H1 (cell line): ENCODE results near the gene B3GAT1. TPM values are rescaled to one million over a fixed set of nuclear protein-coding genes. Genes with fewer than 3 reads are reported as not detected.

ENCODE experiments used
- CTCF ChIA-PET: fragments of 300-600 bp; sonication (Branson Sonifier 250); formaldehyde crosslinking; loops from one replicate; lab custom pipeline; 2021; ENCODE audit not compliant: partially characterized antibody; lab: Charles Lee
- POLR2A ChIA-PET: fragments of 300-600 bp; sonication (Branson Sonifier 250); formaldehyde crosslinking; loops from one replicate; lab custom pipeline; 2021; ENCODE audit warnings: inconsistent platforms; ENCODE audit not compliant: partially characterized antibody; lab: Charles Lee
- DNase-seq, 2 experiments: peaks; one replicate each; pipeline versions ENCODE4 v3.0.0 to v3.0.0-alpha.2; 2010 to 2022; ENCODE audit warnings: low spot score in 2 of 2, low read depth in 1 of 2, mixed read lengths in 1 of 2
- FAIRE-seq: peaks from 2 replicates; lab custom pipeline; 2011; peaks lifted over from hg19 to GRCh38; lab: Jason Lieb, UNC
- H2AFZ ChIP-seq: 2 replicates; pipeline ENCODE4 v1.8.1; 2012; ENCODE audit warnings: low read length, inconsistent platforms
- H2AK5ac ChIP-seq: 2 replicates; pipeline ENCODE4 v1.6.1; 2013; ENCODE audit warnings: low read depth, low read length
- H2BK120ac ChIP-seq: replicated peaks from 2 replicates; pipeline ENCODE3; 2013; ENCODE audit warnings: low read depth, low read length, inconsistent platforms
- H2BK12ac ChIP-seq: 2 replicates; pipeline ENCODE4 v1.6.1; 2013; ENCODE audit warnings: low read depth, low read length
- H2BK15ac ChIP-seq: 2 replicates; pipeline ENCODE4 v1.6.1; 2013; ENCODE audit warnings: low read length
- H2BK20ac ChIP-seq: 2 replicates; pipeline ENCODE4 v1.6.1; 2013; ENCODE audit warnings: low read length
- H2BK5ac ChIP-seq: 2 replicates; pipeline ENCODE4 v1.6.1; 2013; ENCODE audit warnings: low read depth, low read length
- H3K14ac ChIP-seq: 2 replicates; pipeline ENCODE4 v1.6.1; 2013; ENCODE audit warnings: inconsistent platforms; ENCODE audit not compliant: insufficient read length
- H3K18ac ChIP-seq: 2 replicates; pipeline ENCODE4 v1.6.1; 2013; ENCODE audit warnings: low read length; ENCODE audit errors: extremely low read depth
- H3K23ac ChIP-seq: 2 replicates; pipeline ENCODE4 v1.6.1; 2013; ENCODE audit warnings: inconsistent platforms; ENCODE audit not compliant: insufficient read length
- H3K23me2 ChIP-seq: 2 replicates; pipeline ENCODE4 v1.6.1; 2013; ENCODE audit warnings: low read depth, low read length
- H3K27ac ChIP-seq: 2 replicates; pipeline ENCODE4 v1.6.1; 2011; ENCODE audit warnings: low read depth, low read length, inconsistent platforms
- H3K27me3 ChIP-seq, 4 experiments: replicated peaks in 1 of 4; 1 replicate in 1 of 4; 2 replicates in 3 of 4; pipeline versions ENCODE4 v1.6.1 to v1.8.1; 2011 to 2013; ENCODE audit warnings: low read length in 3 of 4, mild to moderate bottlenecking in 3 of 4, inconsistent platforms in 2 of 4, mixed read lengths in 2 of 4, moderate library complexity in 1 of 4; ENCODE audit not compliant: control insufficient read depth in 3 of 4, insufficient read depth in 3 of 4; ENCODE audit errors: extremely low read depth in 1 of 4
- H3K36me3 ChIP-seq, 4 experiments: 2 replicates each; pipeline versions ENCODE4 v1.6.1 to v1.8.1; 2011 to 2013; ENCODE audit warnings: mild to moderate bottlenecking in 4 of 4, low read length in 3 of 4, moderate library complexity in 2 of 4, control low read depth in 1 of 4, inconsistent platforms in 1 of 4; ENCODE audit not compliant: insufficient read depth in 4 of 4, control insufficient read depth in 2 of 4
- H3K4ac ChIP-seq: replicated peaks from 2 replicates; pipeline ENCODE3; 2013; ENCODE audit warnings: low read length, low read depth, mixed read lengths, inconsistent platforms; ENCODE audit not compliant: insufficient read length
- H3K4me1 ChIP-seq, 4 experiments: replicated peaks in 1 of 4; 1 replicate in 1 of 4; 2 replicates in 3 of 4; pipeline versions ENCODE4 v1.6.1 to v1.8.1; 2011 to 2013; ENCODE audit warnings: low read length in 3 of 4, inconsistent platforms in 2 of 4, mixed read lengths in 1 of 4; ENCODE audit not compliant: insufficient read depth in 4 of 4, control insufficient read depth in 3 of 4
- H3K4me2 ChIP-seq, 2 experiments: 2 replicates each; pipeline versions ENCODE4 v1.6.1 to v1.8.1; 2011 to 2013; ENCODE audit warnings: low read depth in 2 of 2, low read length in 2 of 2, control low read depth in 1 of 2, inconsistent platforms in 1 of 2, mild to moderate bottlenecking in 1 of 2; ENCODE audit not compliant: insufficient read depth in 1 of 2
- H3K4me3 ChIP-seq, 4 experiments: fragments of 200-600, 300-600 bp in 1 of 4; sonication (generic), shearing (Covaris generic), sonication (Bioruptor Twin) in 1 of 4; 2 replicates each; pipeline versions ENCODE4 v1.5.1 to v1.8.1; 2011 to 2016; ENCODE audit warnings: low read length in 4 of 4, low read depth in 3 of 4, control low read depth in 2 of 4, inconsistent platforms in 2 of 4, mild to moderate bottlenecking in 2 of 4, mixed read lengths in 1 of 4, moderate library complexity in 1 of 4; ENCODE audit not compliant: insufficient read depth in 2 of 4; ENCODE audit errors: extremely low read depth in 1 of 4
- H3K56ac ChIP-seq: replicated peaks from 2 replicates; pipeline ENCODE3; 2013; ENCODE audit warnings: low read depth, mild to moderate bottlenecking, mixed read lengths, low read length, inconsistent platforms; ENCODE audit not compliant: insufficient read length
- H3K79me1 ChIP-seq: 2 replicates; pipeline ENCODE4 v1.6.1; 2013; ENCODE audit warnings: low read depth, low read length, control low read depth
- H3K79me2 ChIP-seq, 2 experiments: 2 replicates each; pipeline versions ENCODE4 v1.6.1 to v1.8.1; 2012 to 2013; ENCODE audit warnings: low read length in 2 of 2, mild to moderate bottlenecking in 2 of 2, inconsistent platforms in 1 of 2; ENCODE audit not compliant: insufficient read depth in 2 of 2, control insufficient read depth in 1 of 2
- H3K9ac ChIP-seq, 4 experiments: replicated peaks in 1 of 4; 1 replicate in 1 of 4; 2 replicates in 3 of 4; pipeline versions ENCODE4 v1.6.1 to v1.8.1; 2011 to 2013; ENCODE audit warnings: low read depth in 3 of 4, low read length in 3 of 4, control low read depth in 2 of 4, mild to moderate bottlenecking in 2 of 4, moderate library complexity in 2 of 4, inconsistent platforms in 1 of 4; ENCODE audit errors: extremely low read depth in 1 of 4
- H3K9me3 ChIP-seq, 2 experiments: 2 replicates each; pipeline versions ENCODE4 v1.6.1 to v1.8.1; 2012 to 2013; ENCODE audit warnings: mild to moderate bottlenecking in 2 of 2, moderate library complexity in 2 of 2, control low read depth in 1 of 2, inconsistent platforms in 1 of 2, low read depth in 1 of 2, low read length in 1 of 2, mixed read lengths in 1 of 2; ENCODE audit not compliant: insufficient read depth in 2 of 2
- H4K20me1 ChIP-seq, 2 experiments: replicated peaks in 1 of 2; 2 replicates each; pipeline versions ENCODE3 to v1.8.1; 2011 to 2013; ENCODE audit warnings: inconsistent platforms in 2 of 2, low read length in 2 of 2, mild to moderate bottlenecking in 1 of 2; ENCODE audit not compliant: insufficient read depth in 2 of 2, control insufficient read depth in 1 of 2
- H4K5ac ChIP-seq: 2 replicates; pipeline ENCODE4 v1.6.1; 2013; ENCODE audit warnings: low read length, low read depth, mixed read lengths, inconsistent platforms; ENCODE audit not compliant: insufficient read length
- H4K8ac ChIP-seq: 2 replicates; pipeline ENCODE4 v1.8.0; 2013; ENCODE audit warnings: mild to moderate bottlenecking, moderate library complexity, low read length, inconsistent platforms; ENCODE audit not compliant: insufficient read depth; ENCODE audit errors: extremely low read depth
- H4K91ac ChIP-seq: replicated peaks from 2 replicates; pipeline ENCODE3; 2013; ENCODE audit warnings: low read length, mixed read lengths, inconsistent platforms; ENCODE audit not compliant: insufficient read length
- BACH1 ChIP-seq: IDR thresholded peaks from 2 replicates; pipeline ENCODE4 v1.6.1; 2012; ENCODE audit warnings: low read length, improper control_type of control experiment
- BCL11A ChIP-seq, 2 experiments: IDR thresholded peaks; one replicate each; pipeline ENCODE4 v1.6.1; 2011; ENCODE audit warnings: low read depth in 2 of 2, low read length in 2 of 2, mild to moderate bottlenecking in 2 of 2
- CBX8 ChIP-seq: fragments of 300-800, 300-1000 bp; sonication (generic); IDR thresholded peaks from 2 replicates; pipeline ENCODE4 v1.7.1; 2016; ENCODE audit warnings: low read depth, low read length, borderline replicate concordance
- CREB1 ChIP-seq: IDR thresholded peaks from 2 replicates; pipeline ENCODE4 v1.6.1; 2012; ENCODE audit warnings: inconsistent platforms
- GTF2F1 ChIP-seq: IDR thresholded peaks from 2 replicates; pipeline ENCODE4 v1.6.1; 2012; ENCODE audit warnings: low read depth, low read length, improper control_type of control experiment, borderline replicate concordance
- JUND ChIP-seq: IDR thresholded peaks from 2 replicates; pipeline ENCODE4 v1.6.1; 2011; ENCODE audit warnings: mild to moderate bottlenecking, improper control_type of control experiment, low read length
- NRF1 ChIP-seq: IDR thresholded peaks from 2 replicates; pipeline ENCODE4 v1.6.1; 2011; ENCODE audit warnings: mild to moderate bottlenecking, low read depth, low read length, improper control_type of control experiment
- RNF2 ChIP-seq: fragments of 200-900, 300-1000 bp; sonication (generic); IDR thresholded peaks from 2 replicates; pipeline ENCODE4 v1.7.1; 2016; ENCODE audit warnings: borderline replicate concordance, low read depth, mild to moderate bottlenecking, antibody characterized with exemption, low read length; ENCODE audit not compliant: poor library complexity, severe bottlenecking; ENCODE audit errors: missing control alignments
- SAP30 ChIP-seq: fragments of 300-600 bp; sonication (generic); IDR thresholded peaks from 2 replicates; pipeline ENCODE4 v1.7.1; 2012; ENCODE audit warnings: low read length, moderate library complexity, mild to moderate bottlenecking, inconsistent platforms; ENCODE audit not compliant: insufficient read depth, insufficient replicate concordance
- SP4 ChIP-seq: IDR thresholded peaks from 2 replicates; pipeline ENCODE4 v1.6.1; 2012; ENCODE audit warnings: low read length, inconsistent platforms
- SUZ12 ChIP-seq: fragments of 200-600 bp; sonication (generic); IDR thresholded peaks from 2 replicates; pipeline ENCODE4 v1.6.1; 2012; ENCODE audit warnings: mild to moderate bottlenecking, inconsistent platforms, low read length, moderate library complexity, mixed read lengths
- TAF1 ChIP-seq: IDR thresholded peaks from 2 replicates; pipeline ENCODE4 v1.6.1; 2011; ENCODE audit warnings: mild to moderate bottlenecking, low read depth, low read length
- TAF7 ChIP-seq: optimal IDR thresholded peaks from 2 replicates; pipeline ENCODE3; 2011; ENCODE audit warnings: low read depth, mild to moderate bottlenecking, inconsistent platforms, low read length, moderate library complexity, borderline replicate concordance
- TBP ChIP-seq: IDR thresholded peaks from 2 replicates; pipeline ENCODE4 v1.6.1; 2011; ENCODE audit warnings: low read depth, low read length, improper control_type of control experiment
- TCF12 ChIP-seq: IDR thresholded peaks from 2 replicates; pipeline ENCODE4 v1.6.1; 2011; ENCODE audit warnings: low read depth, mild to moderate bottlenecking, low read length
- whole genome bisulfite sequencing, 2 experiments: shearing (Covaris generic) in 1 of 2; methylation state at CpG; one replicate each; pipeline versions ENCODE4 v1.1.6 to v1.1.7; 2013 to 2015; ENCODE audit warnings: low lambda C conversion rate in 2 of 2, mixed read lengths in 2 of 2, inconsistent platforms in 1 of 2, low coverage in 1 of 2, missing lambda C conversion rate in 1 of 2; ENCODE audit not compliant: insufficient replicate concordance in 2 of 2, insufficient coverage in 1 of 2, insufficient read length in 1 of 2; ENCODE audit errors: extremely low coverage in 1 of 2, missing lambda C conversion rate in 1 of 2; 5-methylcytosine and 5-hydroxymethylcytosine counted together
- polyA plus RNA-seq, 7 experiments: library from polyadenylated mRNA; depleted of rRNA in 3 of 7; stranded (reverse) in 5 of 7; unstranded in 2 of 7; fragments of >200 nt in 5 of 7; fragments of 200-250 nt in 2 of 7; gene quantifications; 1 replicate in 5 of 7; 2 replicates in 1 of 7; 4 replicates in 1 of 7; pipeline versions ENCODE4 v1.2.1 to v1.2.3, GENCODE V29; 2011 to 2013; ENCODE audit warnings: missing spikeins in 2 of 7, mixed read lengths in 2 of 7
- total RNA-seq: library from RNA; stranded (reverse); fragmentation: NEBNext Ultra II Directional; extraction: Animal tissue kit (Norgen Biotek cat#: 25700); gene quantifications from 2 replicates; pipeline ENCODE4 v1.2.1, GENCODE V29; 2021

B3GAT1 gene
- total and polyA plus RNA-seq, 2 of the 8 experiments (the other 6 are each of a cell fraction or from before 2014, with no cell fraction given) = 19.7 to 32.4 TPM

DNA sequence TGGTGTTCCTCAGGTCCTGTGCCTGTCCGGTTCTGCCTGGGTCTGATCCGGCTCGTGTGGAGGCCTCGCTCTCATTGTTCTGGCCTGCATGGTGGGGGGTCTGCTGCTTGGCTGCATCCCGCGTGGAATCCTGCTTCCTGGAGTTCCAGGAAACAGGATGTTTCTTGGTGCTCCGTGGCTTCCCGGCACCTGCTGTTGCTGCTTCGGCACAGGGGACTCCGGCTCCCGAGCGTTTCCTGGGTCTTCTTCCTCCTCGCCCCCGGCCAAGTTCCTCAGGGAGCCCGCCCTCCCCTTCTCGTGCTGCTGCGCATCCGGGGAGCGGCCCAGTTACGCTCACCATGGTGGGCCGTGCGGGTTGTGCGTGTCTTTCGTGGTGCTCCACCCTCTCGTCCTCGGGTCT is 50.4 kb downstream of the B3GAT1 start:
- peaks cover 0 to 15% (median 5%) of the 10 kb centered on the region in 4 experiments; a peak in 6 of 7 replicates for H3K27me3 ChIP-seq
- no peak overlapping the region for H3K4me2 ChIP-seq
- DNase-seq (no peak), FAIRE-seq (no peak)
- no peak overlapping the region for H2BK5ac ChIP-seq
- 89% methylated on average over 21 of the region's 26 CpGs; no CpG with 5 or more reads in 1 of the 2 experiments for WGBS, 2 experiments
- CTCF ChIA-PET = interaction anchor here (0.9 to 1.1 kb wide), 3 partner anchors 11 to 204 kb away, joined by 3 read pairs; no protein-coding TSS in a partner anchor
- no peak overlapping the region for H2BK12ac ChIP-seq
- no peak overlapping the region for H2BK20ac ChIP-seq
- no peak overlapping the region for H3K4me3 ChIP-seq
- no peak overlapping the region for H3K4ac ChIP-seq
- no peak overlapping the region for H2BK120ac ChIP-seq
- no peak overlapping the region for H3K14ac ChIP-seq
- no peaks in the 10 kb centered on the region for H3K36me3 ChIP-seq
- H3K56ac ChIP-seq = no peak overlapping the region
- no peaks in the 10 kb centered on the region for H3K23me2 ChIP-seq
- POLR2A ChIA-PET = interaction anchor here (0.6 kb wide), 1 partner anchor 573 kb away, joined by 3 read pairs; no protein-coding TSS in a partner anchor
- no peak overlapping the region for H3K9ac ChIP-seq
- H3K27ac ChIP-seq = no peak overlapping the region
- no peak overlapping the region for H2BK15ac ChIP-seq
- H4K20me1 ChIP-seq = no peaks in the 10 kb centered on the region
- no peak overlapping the region for H4K8ac ChIP-seq
- H4K5ac ChIP-seq = no peak overlapping the region
- no peak overlapping the region for H3K23ac ChIP-seq
- no peak overlapping the region for H3K18ac ChIP-seq
- H3K9me3 ChIP-seq = no peaks in the 10 kb centered on the region; a peak in 1 of 4 replicates
- H3K79me2 ChIP-seq = no peaks in the 10 kb centered on the region
- H2AK5ac ChIP-seq = no peak overlapping the region
- H3K79me1 ChIP-seq = no peaks in the 10 kb centered on the region
- H2AFZ ChIP-seq = no peak overlapping the region
- H4K91ac ChIP-seq = no peak overlapping the region
- H3K4me1 ChIP-seq = no peaks in the 10 kb centered on the region; a peak in 1 of 7 replicates
- TF ChIP-seq CBX8 (no peak), RNF2 (no peak), GTF2F1 (no peak), JUND (no peak), BACH1 (no peak), TAF7 (no peak), BCL11A (IDR thresholded peaks at IDR 0.05; ENCODE audit: low read depth in 2 of 2, low read length in 2 of 2) (no peak), SAP30 (no peak), TBP (no peak), NRF1 (no peak), SUZ12 (no peak), SP4 (no peak), TAF1 (no peak), CREB1 (no peak), TCF12 (no peak)
